K562 (cell line): Measurements from ENCODE around the gene FAM114A2. TPM values are rescaled to one million over a fixed set of nuclear protein-coding genes. Genes with fewer than 3 reads are reported as not detected.

Experiments
- ATAC-seq: fragments of 200-7000 bp; cut with Tn5 transposase; 3 replicates; pipeline ENCODE4 v1.9.1; 2020; ENCODE audit warnings: moderate library complexity
- BruUV-seq: library from RNA; stranded (reverse); fragments of 400-500 nt; replicated peaks from 2 replicates; lab custom pipeline; 2021; lab: Mats Ljungman, UMichigan
- CTCF ChIA-PET: fragments of 300-600 bp; formaldehyde crosslinking; extraction: SDS; loops from one replicate; lab custom pipeline; 2021; ENCODE audit warnings: low intra/inter-chr PET ratio; lab: Yijun Ruan, JAX
- POLR2A ChIA-PET: fragments of 300-600, 350-650 bp; sonication (Branson Sonifier 250); formaldehyde crosslinking; extraction: SDS; loops from one replicate; lab custom pipeline; 2021; ENCODE audit warnings: antibody characterized with exemption, inconsistent platforms; lab: Yijun Ruan, JAX
- DNase-seq, 4 experiments: peaks; one replicate each; pipeline versions ENCODE4 v3.0.0 to v3.0.0-alpha.2; 2011 to 2018; ENCODE audit warnings: low spot score in 3 of 4, mixed read lengths in 3 of 4; ENCODE audit errors: extremely low read depth in 1 of 4
- FAIRE-seq: peaks from 2 replicates; lab custom pipeline; 2011; peaks lifted over from hg19 to GRCh38; lab: Jason Lieb, UNC
- H2AFZ ChIP-seq: 2 replicates; pipeline ENCODE4 v1.6.0; 2011; ENCODE audit warnings: low read depth, low read length, control low read depth, inconsistent platforms
- H3K27ac ChIP-seq: fragments of 200-600 bp; 3 replicates; pipeline ENCODE4 v1.8.0; 2011; ENCODE audit warnings: low read depth, mild to moderate bottlenecking, control low read depth, inconsistent platforms, low read length, moderate library complexity, mixed read lengths; ENCODE audit errors: extremely low read depth
- H3K27me3 ChIP-seq, 2 experiments: fragments of 300-600 bp in 1 of 2; 2 replicates in 1 of 2; 3 replicates in 1 of 2; pipeline versions ENCODE4 v1.6.0 to v1.8.0; 2011; ENCODE audit warnings: inconsistent platforms in 2 of 2, low read length in 2 of 2, mild to moderate bottlenecking in 1 of 2, mixed read lengths in 1 of 2, moderate library complexity in 1 of 2; ENCODE audit not compliant: control insufficient read depth in 2 of 2, insufficient read depth in 2 of 2
- H3K36me3 ChIP-seq: fragments of 300-600 bp; 3 replicates; pipeline ENCODE4 v1.8.0; 2011; ENCODE audit warnings: mild to moderate bottlenecking, low read length, inconsistent platforms; ENCODE audit not compliant: control insufficient read depth, insufficient read depth
- H3K4me1 ChIP-seq, 2 experiments: fragments of 200-600 bp in 1 of 2; replicated peaks in 1 of 2; 2 replicates in 1 of 2; 3 replicates in 1 of 2; pipeline versions ENCODE4 v1.5.1 to v1.8.0; 2011; ENCODE audit warnings: inconsistent platforms in 2 of 2, low read length in 2 of 2, mild to moderate bottlenecking in 1 of 2, mixed read lengths in 1 of 2, moderate library complexity in 1 of 2; ENCODE audit not compliant: control insufficient read depth in 2 of 2, insufficient read depth in 2 of 2
- H3K4me2 ChIP-seq: 2 replicates; pipeline ENCODE4 v1.6.1; 2011; ENCODE audit warnings: low read length, control low read depth, inconsistent platforms, mixed read lengths; ENCODE audit not compliant: insufficient read depth
- H3K4me3 ChIP-seq: fragments of 200-600 bp; sonication (generic), shearing (Covaris generic); 2 replicates; pipeline ENCODE4 v1.5.1; 2016; ENCODE audit warnings: control low read depth, inconsistent platforms
- H3K79me2 ChIP-seq: fragments of 200-600 bp; 3 replicates; pipeline ENCODE4 v1.8.0; 2011; ENCODE audit warnings: low read length, inconsistent platforms; ENCODE audit not compliant: control insufficient read depth, insufficient read depth
- H3K9ac ChIP-seq, 2 experiments: 2 replicates each; pipeline versions ENCODE4 v1.6.0 to v1.6.1; 2011; ENCODE audit warnings: low read depth in 2 of 2, low read length in 2 of 2, control low read depth in 1 of 2, inconsistent platforms in 1 of 2, mild to moderate bottlenecking in 1 of 2, mixed read lengths in 1 of 2; ENCODE audit not compliant: insufficient read depth in 1 of 2
- H3K9me1 ChIP-seq: one replicate; pipeline ENCODE4 v1.6.0; 2011; ENCODE audit warnings: inconsistent platforms, mild to moderate bottlenecking, low read length, moderate library complexity; ENCODE audit not compliant: control insufficient read depth, insufficient read depth
- H3K9me3 ChIP-seq: replicated peaks from 2 replicates; pipeline ENCODE4 v1.5.1; 2011; ENCODE audit warnings: low read depth, low read length, inconsistent platforms; ENCODE audit not compliant: control insufficient read depth, insufficient read depth
- H4K20me1 ChIP-seq: replicated peaks from 2 replicates; pipeline ENCODE4 v1.6.1; 2011; ENCODE audit warnings: low read length, inconsistent platforms, mixed read lengths; ENCODE audit not compliant: control insufficient read depth, insufficient read depth
- ARID3A ChIP-seq: IDR thresholded peaks from 2 replicates; pipeline ENCODE4 v1.6.1; 2012; ENCODE audit warnings: low read depth, low read length, improper control_type of control experiment, borderline replicate concordance
- CEBPG ChIP-seq, 3 experiments: fragments of 200-800 bp in 1 of 3; sonication (Bioruptor generic) in 1 of 3; sonication (generic) in 1 of 3; formaldehyde crosslinking in 1 of 3; IDR thresholded peaks in 2 of 3; conservative IDR thresholded peaks in 1 of 3; 2 replicates each; pipeline versions ENCODE4 v1.6.1 to v1.8.0; 2016 to 2022; ENCODE audit warnings: missing compliant biosample characterization in 2 of 3, missing genetic modification characterization in 2 of 3, mild to moderate bottlenecking in 1 of 3, missing genetic modification reagents in 1 of 3
- DNMT1 ChIP-seq: fragments of 450-650 bp; IDR thresholded peaks from 2 replicates; pipeline ENCODE4 v1.6.1; 2016; ENCODE audit warnings: antibody characterized with exemption, mild to moderate bottlenecking
- GTF2A2 ChIP-seq: IDR thresholded peaks from 2 replicates; pipeline ENCODE4 v1.6.1; 2016; ENCODE audit warnings: mild to moderate bottlenecking, missing genetic modification characterization, missing compliant biosample characterization
- HDAC2 ChIP-seq: fragments of 450-650 bp; IDR thresholded peaks from 2 replicates; pipeline ENCODE4 v1.6.1; 2016; ENCODE audit warnings: mild to moderate bottlenecking
- MCM2 ChIP-seq: fragments of 450-650 bp; IDR thresholded peaks from 2 replicates; pipeline ENCODE4 v1.6.1; 2017; ENCODE audit warnings: low read depth, mild to moderate bottlenecking
- RFX1 ChIP-seq: fragments of 450-650 bp; IDR thresholded peaks from 2 replicates; pipeline ENCODE4 v1.6.1; 2016; ENCODE audit warnings: mild to moderate bottlenecking, moderate library complexity
- SP1 ChIP-seq: sonication (generic); formaldehyde crosslinking; IDR thresholded peaks from 2 replicates; pipeline ENCODE4 v1.8.1; 2022; ENCODE audit warnings: mild to moderate bottlenecking, missing genetic modification reagents
- ZNF766 ChIP-seq: fragments of 200-800 bp; sonication (Bioruptor generic); conservative IDR thresholded peaks from 2 replicates; pipeline ENCODE4 v1.6.1; 2016; ENCODE audit warnings: missing genetic modification characterization, missing compliant biosample characterization
- WGBS: fragments of 100-300 bp; shearing (Covaris generic); methylation state at CpG from one replicate; pipeline ENCODE4 v1.1.6; 2016; ENCODE audit warnings: low coverage, mixed read lengths; ENCODE audit not compliant: insufficient coverage; ENCODE audit errors: missing lambda C conversion rate; 5-methylcytosine and 5-hydroxymethylcytosine counted together
- in situ Hi-C: fragments of 300-500 bp; cut with MboI; formaldehyde crosslinking; loops from 4 replicates; pipeline ENCODE4 v1.15.0; 2018; ENCODE audit warnings: inconsistent platforms, mixed read lengths
- intact Hi-C: fragments of 100-400 bp; cut with micrococcal nuclease; formaldehyde crosslinking; loops from 2 replicates; pipeline ENCODE4 v1.14.2; 2022
- polyA plus RNA-seq, 8 experiments: library from polyadenylated mRNA; depleted of rRNA in 4 of 8; stranded (reverse) in 5 of 8; unstranded in 3 of 8; fragments of >200 nt; fragmentation: Nextera tagmentation in 2 of 8; fragmentation: Illumina TruSeq in 1 of 8; extraction: Ambion mirVana in 2 of 8; extraction: Trizol in 1 of 8; gene quantifications; 2 replicates each; pipeline versions ENCODE4 v1.2.1 to v1.2.3, GENCODE V29; 2011 to 2014; ENCODE audit warnings: inconsistent platforms in 1 of 8, missing spikeins in 1 of 8
- total RNA-seq, 7 experiments: library from RNA; depleted of rRNA in 6 of 7; stranded (reverse); fragments of >200 nt in 6 of 7; fragmentation: Illumina TruSeq in 2 of 7; extraction: Trizol in 2 of 7; gene quantifications; 2 replicates each; pipeline versions ENCODE4 v1.2.1 to v1.2.3, GENCODE V29; 2011 to 2021; ENCODE audit warnings: low replicate concordance in 1 of 7
- TF ChIP-seq, protein P1 (sequence below), 2 experiments: fragments of 150-350 bp in 1 of 2; IDR thresholded peaks; 2 replicates each; pipeline ENCODE4 v1.6.1; 2012 to 2016; ENCODE audit warnings: low read depth in 2 of 2, low read length in 2 of 2, mild to moderate bottlenecking in 1 of 2, moderate library complexity in 1 of 2

The FAM114A2 gene
- total and polyA plus RNA-seq, 9 of the 15 experiments (the other 6 are each of a cell fraction or from before 2014, with no cell fraction given): 14.4 to 28.1 (median 21.2) TPM

- in situ Hi-C loops: no loop called here
- peaks cover 42% of the 10 kb centered on the region; the same call in 2 of the 3 replicates for H3K36me3 ChIP-seq
- H3K27me3 ChIP-seq: no peaks in the 10 kb centered on the region
- H3K27ac ChIP-seq: no peak overlapping the region
- H3K79me2 ChIP-seq: no peaks in the 10 kb centered on the region
- no peaks in the 10 kb centered on the region for H3K9me3 ChIP-seq
- peak; percentile 67 for TF ChIP-seq RFX1
- TF ChIP-seq MCM2: no peak
- TF ChIP-seq, all 486 proteins: peak for 1
- Histone ChIP-seq H4K20me1 (no peaks in the 10 kb centered on the region; the same call in 1 of the 2 replicates), H2AFZ (no peak overlapping the region), H3K9me1 (no peaks in the 10 kb centered on the region), H3K9ac (no peak overlapping the region), H3K4me1 (peaks cover 0 to 3% of the 10 kb centered on the region in 2 experiments; a peak in 1 of 5 replicates), H3K4me2 (no peak overlapping the region), H3K4me3 (no peak overlapping the region)
- no TSS peak for BruUV-seq
- ChIA-PET POLR2A (interaction anchor here (1.2 to 1.4 kb wide), 2 partner anchors 14 to 17 kb away, joined by 3 to 7 read pairs; partner anchors contain the start of genes FAM114A2 and MFAP3), CTCF (no interaction called here)
- WGBS: 79% methylated on average over 2 of the region's 2 CpGs
- ATAC-seq: no peak
- FAIRE-seq: no peak
- no peak for DNase-seq
- intact Hi-C loops: no loop called here
These were observed 16.5 kb upstream of the FAM114A2 start for GRCh38 chr5:154055201-154055600.

GRCh38 chr5:154053468-154053867 lies 14.8 kb upstream of the FAM114A2 start:
- Histone ChIP-seq H3K9me1 (no peaks in the 10 kb centered on the region), H3K27me3 (no peaks in the 10 kb centered on the region), H3K9ac (no peak overlapping the region), H3K9me3 (no peaks in the 10 kb centered on the region), H2AFZ (no peak overlapping the region), H3K4me2 (no peak overlapping the region), H4K20me1 (no peaks in the 10 kb centered on the region; the same call in 1 of the 2 replicates), H3K4me1 (no peaks in the 10 kb centered on the region), H3K4me3 (no peak overlapping the region), H3K36me3 (peaks cover 51% of the 10 kb centered on the region), H3K27ac (no peak overlapping the region), H3K79me2 (no peaks in the 10 kb centered on the region)
- DNase-seq: no peak
- ChIA-PET POLR2A (interaction anchor here (1.1 kb wide), 1 partner anchor 9 kb away, joined by 4 read pairs; no protein-coding TSS in a partner anchor), CTCF (no interaction called here)
- 97% methylated on average over 4 of the region's 4 CpGs for WGBS
- in situ Hi-C loops: no loop called here
- no TSS peak for BruUV-seq
- FAIRE-seq: no peak
- ATAC-seq: no peak
- intact Hi-C loops: loop anchor here (5.0 kb wide), 1 partner anchor 61 kb away; no protein-coding TSS in a partner anchor
- TF ChIP-seq SP1 (CRISPR knock-in tag) (no peak), DNMT1 (no peak), ZNF766 (CRISPR knock-in tag) (no peak), GTF2A2 (tag) (no peak), CEBPG (CRISPR knock-in tag; IDR thresholded peaks at IDR 0.05) (no peak), CEBPG (tag; conservative IDR thresholded peaks at IDR 0.05 in 1 of 2, IDR thresholded peaks at IDR 0.05 in 1 of 2) (no peak), HDAC2 (no peak), ARID3A (no peak)
- TF ChIP-seq, protein P1, sequence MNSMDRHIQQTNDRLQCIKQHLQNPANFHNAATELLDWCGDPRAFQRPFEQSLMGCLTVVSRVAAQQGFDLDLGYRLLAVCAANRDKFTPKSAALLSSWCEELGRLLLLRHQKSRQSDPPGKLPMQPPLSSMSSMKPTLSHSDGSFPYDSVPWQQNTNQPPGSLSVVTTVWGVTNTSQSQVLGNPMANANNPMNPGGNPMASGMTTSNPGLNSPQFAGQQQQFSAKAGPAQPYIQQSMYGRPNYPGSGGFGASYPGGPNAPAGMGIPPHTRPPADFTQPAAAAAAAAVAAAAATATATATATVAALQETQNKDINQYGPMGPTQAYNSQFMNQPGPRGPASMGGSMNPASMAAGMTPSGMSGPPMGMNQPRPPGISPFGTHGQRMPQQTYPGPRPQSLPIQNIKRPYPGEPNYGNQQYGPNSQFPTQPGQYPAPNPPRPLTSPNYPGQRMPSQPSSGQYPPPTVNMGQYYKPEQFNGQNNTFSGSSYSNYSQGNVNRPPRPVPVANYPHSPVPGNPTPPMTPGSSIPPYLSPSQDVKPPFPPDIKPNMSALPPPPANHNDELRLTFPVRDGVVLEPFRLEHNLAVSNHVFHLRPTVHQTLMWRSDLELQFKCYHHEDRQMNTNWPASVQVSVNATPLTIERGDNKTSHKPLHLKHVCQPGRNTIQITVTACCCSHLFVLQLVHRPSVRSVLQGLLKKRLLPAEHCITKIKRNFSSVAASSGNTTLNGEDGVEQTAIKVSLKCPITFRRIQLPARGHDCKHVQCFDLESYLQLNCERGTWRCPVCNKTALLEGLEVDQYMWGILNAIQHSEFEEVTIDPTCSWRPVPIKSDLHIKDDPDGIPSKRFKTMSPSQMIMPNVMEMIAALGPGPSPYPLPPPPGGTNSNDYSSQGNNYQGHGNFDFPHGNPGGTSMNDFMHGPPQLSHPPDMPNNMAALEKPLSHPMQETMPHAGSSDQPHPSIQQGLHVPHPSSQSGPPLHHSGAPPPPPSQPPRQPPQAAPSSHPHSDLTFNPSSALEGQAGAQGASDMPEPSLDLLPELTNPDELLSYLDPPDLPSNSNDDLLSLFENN (IDR thresholded peaks at IDR 0.05; ENCODE audit: low read depth in 2 of 2, low read length in 2 of 2): no peak
